GM12878 (cell line): ENCODE data around the gene MST1R.

Experiments
- CTCF ChIP-seq, 3 experiments: IDR thresholded peaks in 2 of 3; conservative IDR thresholded peaks in 1 of 3; 2 replicates each; pipeline ENCODE4 v1.5.1; 2011; ENCODE audit warnings: low read depth in 3 of 3, low read length in 3 of 3, mild to moderate bottlenecking in 3 of 3, control low read depth in 2 of 3, moderate library complexity in 2 of 3, inconsistent platforms in 1 of 3, mixed read lengths in 1 of 3; ENCODE audit not compliant: control insufficient read depth in 2 of 3, insufficient read depth in 1 of 3; ENCODE audit errors: extremely low read depth in 1 of 3
- EZH2 ChIP-seq: IDR thresholded peaks from 2 replicates; pipeline ENCODE4 v1.6.1; 2012; ENCODE audit warnings: low read depth, mild to moderate bottlenecking, control low read depth, inconsistent platforms, low read length, borderline replicate concordance; ENCODE audit not compliant: control insufficient read depth
- FOS ChIP-seq: IDR thresholded peaks from 3 replicates; pipeline ENCODE4 v1.6.1; 2011; ENCODE audit warnings: borderline replicate concordance; ENCODE audit not compliant: insufficient read length; ENCODE audit errors: extremely low read depth
- ZBTB4 ChIP-seq: fragments of 450-650 bp; formaldehyde crosslinking; IDR thresholded peaks from 2 replicates; pipeline ENCODE4 v1.4.0; 2022; ENCODE audit warnings: mild to moderate bottlenecking, moderate library complexity
- ZZZ3 ChIP-seq: IDR thresholded peaks from 2 replicates; pipeline ENCODE4 v1.6.1; 2011; ENCODE audit warnings: low read depth; ENCODE audit not compliant: control insufficient read depth, insufficient read length

DNA sequence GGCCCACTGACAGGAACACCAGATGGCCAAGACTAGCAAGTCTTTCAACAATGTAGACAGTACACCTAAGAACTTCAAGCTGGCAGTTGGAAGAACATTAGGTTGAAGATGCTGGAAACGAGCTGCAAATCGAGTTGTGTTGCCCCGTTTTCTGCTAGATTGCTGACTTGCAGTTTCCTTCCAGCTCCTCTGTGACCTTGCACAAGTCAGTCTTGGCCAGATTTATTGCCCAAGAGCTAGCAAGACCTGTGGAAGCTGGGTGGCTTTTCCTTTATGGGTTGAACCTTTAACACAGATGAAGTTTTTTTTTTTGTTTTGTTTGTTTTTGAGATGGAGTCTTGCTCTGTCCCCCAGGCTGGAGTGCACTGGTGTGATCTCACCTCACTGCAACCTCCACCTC, 33.4 kb upstream of the MST1R start:
- TF ChIP-seq ZBTB4 (CRISPR knock-in tag) (no peak), ZZZ3 (no peak), CTCF (IDR thresholded peaks at IDR 0.05 in 2 of 3, conservative IDR thresholded peaks at IDR 0.05 in 1 of 3; ENCODE audit: control insufficient read depth in 2 of 3, extremely low read depth in 1 of 3, insufficient read depth in 1 of 3, low read depth in 3 of 3, low read length in 3 of 3) (no peak), FOS (no peak), EZH2 (no peak)
